ENCODE results near the gene CST1.
"Not testable (repeated sequence)": the region's sequence is repeated elsewhere in the genome, so short reads cannot be mapped to it uniquely, and the experiment has no call there.

Gene CST1

GRCh38 chr20:23750786-23751185 lies at the start of gene CST1:
CST1 (minus strand) TSS chr20:23750935; CDS start chr20:23750866, 69 bp downstream.
- not testable (repeated sequence) for DNase-seq

GRCh38 chr20:23799216-23799847 lies 48.6 kb upstream of the CST1 start:
- peak; percentile 3 for DNase-seq

- DNase-seq: no peak
Measured at GRCh38 chr20:23795526-23795925, 44.8 kb upstream of the CST1 start.

GRCh38 chr20:23794841-23795240 lies 44.1 kb upstream of the CST1 start:
- DNase-seq: no peak

- no peak for DNase-seq
Measured at GRCh38 chr20:23794065-23794464, 43.3 kb upstream of the CST1 start.

GRCh38 chr20:23783447-23783846 lies 32.7 kb upstream of the CST1 start:
- DNase-seq: no peak

- peak; percentile 7 for DNase-seq
Measured at GRCh38 chr20:23782366-23782983, 31.7 kb upstream of the CST1 start.

- not testable (repeated sequence) for DNase-seq
Measured at GRCh38 chr20:23778676-23779075, 27.9 kb upstream of the CST1 start.

- DNase-seq: not testable (repeated sequence)
Measured at GRCh38 chr20:23777380-23777779, 26.6 kb upstream of the CST1 start.

- peak; percentile 92 for DNase-seq
Measured at GRCh38 chr20:23776067-23776771, 25.5 kb upstream of the CST1 start.

- DNase-seq: no peak
Measured at GRCh38 chr20:23774081-23774480, 23.3 kb upstream of the CST1 start.

- DNase-seq: no peak
Measured at GRCh38 chr20:23773579-23773978, 22.8 kb upstream of the CST1 start.

GRCh38 chr20:23773127-23773526 lies 22.4 kb upstream of the CST1 start:
- DNase-seq: no peak

- DNase-seq: no peak
Measured at GRCh38 chr20:23772074-23772473, 21.3 kb upstream of the CST1 start.

GRCh38 chr20:23770384-23770783 lies 19.6 kb upstream of the CST1 start:
- no peak for DNase-seq

- not testable (repeated sequence) for DNase-seq
Measured at GRCh38 chr20:23768520-23768919, 17.8 kb upstream of the CST1 start.

GRCh38 chr20:23766531-23766930 lies 15.8 kb upstream of the CST1 start:
- no peak for DNase-seq

GRCh38 chr20:23765578-23765977 lies 14.8 kb upstream of the CST1 start:
- no peak for DNase-seq

GRCh38 chr20:23764630-23765029 lies 13.9 kb upstream of the CST1 start:
- DNase-seq: not testable (repeated sequence)

GRCh38 chr20:23763345-23763744 lies 12.6 kb upstream of the CST1 start:
- DNase-seq: no peak

GRCh38 chr20:23759306-23759940 lies 8.7 kb upstream of the CST1 start:
- no peak for DNase-seq

GRCh38 chr20:23756792-23757191 lies 6.1 kb upstream of the CST1 start:
- not testable (repeated sequence) for DNase-seq

GRCh38 chr20:23755131-23755611 lies 4.4 kb upstream of the CST1 start:
- not testable (repeated sequence) for DNase-seq
